ENCODE measurements around the gene ABLIM1.

The ABLIM1 gene

DNA sequence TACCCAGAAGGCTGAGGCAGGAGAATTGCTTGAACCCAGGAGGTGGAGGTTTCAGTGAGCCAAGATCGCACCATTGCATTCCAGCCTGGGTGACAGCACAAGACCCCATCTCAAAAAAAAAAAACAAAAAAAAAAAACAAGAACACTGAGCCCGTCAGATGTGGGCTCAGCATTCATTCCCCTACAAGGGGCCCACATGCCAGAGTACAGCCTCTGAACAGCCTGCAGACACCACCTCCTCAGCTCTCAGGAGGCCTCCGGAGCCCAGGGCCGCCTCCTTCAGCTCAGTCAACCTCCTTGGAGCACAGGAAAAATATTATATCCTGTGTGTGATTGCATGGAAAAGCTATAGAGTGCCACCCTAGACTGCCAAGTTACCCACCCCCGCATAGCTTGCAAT lies 112.3 kb downstream of the ABLIM1 start:
- DNase-seq (ENCODE audit: low spot score): no peak

DNA sequence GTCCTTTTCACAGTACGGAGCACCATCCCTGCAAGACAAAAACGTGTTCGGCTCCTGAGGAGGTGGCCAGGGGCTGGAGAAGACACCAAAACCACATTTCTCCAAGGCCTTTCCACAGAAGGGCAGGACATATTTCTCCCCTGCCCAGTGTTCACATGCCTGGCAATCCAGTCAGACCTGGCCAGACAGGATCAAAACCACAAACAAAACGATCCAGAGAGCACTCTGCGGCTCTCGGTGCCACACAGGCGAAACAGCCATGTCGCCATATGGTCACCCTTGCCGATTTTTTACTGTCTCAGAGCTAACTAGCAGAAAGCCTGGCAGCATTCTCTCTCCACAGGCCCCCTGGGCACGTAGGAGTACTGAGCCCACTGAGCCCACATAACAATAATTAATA lies 113.0 kb downstream of the ABLIM1 start:
- DNase-seq (ENCODE audit: low spot score): no peak

- no peak for DNase-seq (ENCODE audit: low spot score)
These were observed 113.9 kb downstream of the ABLIM1 start for GRCh38 chr10:114544045-114544659.

DNA sequence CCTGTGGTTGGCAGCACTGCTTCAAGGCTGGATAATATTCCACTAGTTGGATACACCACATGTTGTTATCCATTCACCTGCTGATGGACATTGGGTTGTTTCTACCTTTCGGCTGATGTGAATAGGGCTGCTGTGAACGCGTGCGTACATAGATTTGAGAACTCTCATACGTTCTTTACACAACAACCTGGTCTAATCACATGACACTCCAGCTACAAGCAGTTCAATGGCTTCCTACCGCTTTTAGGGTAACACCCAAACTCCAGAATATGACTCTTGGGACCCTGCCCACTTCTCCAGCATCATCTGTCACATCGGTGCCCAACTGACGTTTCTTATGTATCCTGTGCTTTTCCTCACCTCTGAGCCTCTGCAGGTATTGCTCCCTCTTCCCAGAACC lies 114.6 kb downstream of the ABLIM1 start:
- DNase-seq (ENCODE audit: low spot score): no peak

DNA sequence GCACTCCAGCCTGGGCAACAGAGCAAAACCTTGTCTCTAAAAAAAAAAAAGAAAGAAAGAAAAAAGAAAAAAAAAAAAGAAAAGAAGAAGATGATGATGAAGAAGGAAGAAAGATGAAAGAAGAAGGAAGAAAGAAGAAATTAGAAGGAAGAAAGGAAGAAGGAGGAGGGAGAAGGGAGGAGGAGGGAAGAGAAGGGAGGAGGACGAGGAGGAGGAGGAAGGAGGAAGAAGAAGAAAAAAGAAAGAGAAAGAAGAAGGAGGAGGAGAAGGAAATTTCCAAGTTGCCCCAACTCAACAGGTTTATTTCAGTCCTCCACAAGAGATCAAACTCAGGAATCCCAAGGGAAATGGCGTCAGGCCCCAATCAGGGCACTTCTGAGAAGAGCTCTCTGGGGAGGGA lies 115.7 kb downstream of the ABLIM1 start:
- DNase-seq (ENCODE audit: low spot score): no peak

- DNase-seq (ENCODE audit: low spot score): no peak
These were observed 116.3 kb downstream of the ABLIM1 start for GRCh38 chr10:114541797-114542160.

- peak; percentile 41 for DNase-seq (ENCODE audit: low spot score)
These were observed 116.8 kb downstream of the ABLIM1 start for GRCh38 chr10:114541081-114541796.

DNA sequence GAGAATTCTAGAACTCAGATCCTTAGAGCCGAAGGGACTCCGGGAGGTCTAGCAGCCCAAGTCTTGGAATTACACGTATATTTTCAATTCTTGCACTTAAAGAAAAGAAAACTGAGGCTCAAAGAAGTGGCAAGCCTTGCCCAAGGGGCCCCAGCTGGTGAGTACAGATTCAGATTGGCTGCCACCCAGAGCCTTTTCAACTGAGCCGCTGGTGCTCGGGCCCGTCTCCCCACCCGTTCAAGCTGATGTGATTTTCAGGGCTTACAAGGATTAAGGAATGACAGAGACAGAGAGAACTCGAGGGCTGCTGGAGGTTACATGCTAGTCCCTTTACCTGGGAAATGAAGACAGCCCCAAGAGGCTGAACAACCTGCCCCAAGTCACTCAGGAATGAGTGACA lies 117.8 kb downstream of the ABLIM1 start:
- no peak for DNase-seq (ENCODE audit: low spot score)

GRCh38 chr10:114539623-114540022 lies 118.5 kb downstream of the ABLIM1 start:
- no peak for DNase-seq (ENCODE audit: low spot score)

DNA sequence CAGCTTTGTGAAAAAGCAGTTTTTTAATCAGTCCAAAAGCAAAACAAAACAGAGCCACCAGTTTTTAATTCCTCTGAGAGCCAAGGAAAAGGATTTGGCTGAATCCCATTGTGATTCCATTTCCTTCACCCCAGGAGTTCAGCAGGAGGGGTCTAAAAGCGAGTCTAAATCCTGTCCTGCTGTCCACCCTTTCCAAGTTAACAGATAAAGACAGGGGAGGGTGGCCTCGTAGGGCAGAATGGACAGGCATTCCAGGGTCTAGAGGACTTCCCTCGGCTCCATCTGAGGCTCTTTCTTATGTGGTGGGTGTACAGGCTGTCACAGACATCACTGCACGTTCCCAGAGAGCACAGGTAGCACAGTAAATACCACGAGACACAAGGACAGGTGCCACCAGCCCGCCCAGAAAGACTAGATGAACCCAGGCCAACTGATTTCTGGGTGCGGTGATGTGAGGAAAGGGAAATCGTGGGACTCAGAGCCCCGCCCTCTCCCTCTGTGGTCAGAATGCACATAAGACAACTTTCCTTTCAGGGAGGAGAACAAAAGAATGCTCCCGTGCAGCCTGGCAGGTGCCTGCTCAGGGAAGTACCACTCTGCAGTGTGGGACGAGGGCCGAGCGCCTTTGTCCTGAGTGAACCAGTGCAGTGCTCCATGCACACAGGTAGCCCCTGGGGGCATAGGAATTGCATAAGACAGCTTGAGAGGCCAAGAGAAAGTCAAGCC lies 119.7 kb downstream of the ABLIM1 start:
- DNase-seq (ENCODE audit: low spot score): no peak

- no peak for DNase-seq (ENCODE audit: low spot score)
These were observed 120.3 kb downstream of the ABLIM1 start for GRCh38 chr10:114537736-114538135.

DNA sequence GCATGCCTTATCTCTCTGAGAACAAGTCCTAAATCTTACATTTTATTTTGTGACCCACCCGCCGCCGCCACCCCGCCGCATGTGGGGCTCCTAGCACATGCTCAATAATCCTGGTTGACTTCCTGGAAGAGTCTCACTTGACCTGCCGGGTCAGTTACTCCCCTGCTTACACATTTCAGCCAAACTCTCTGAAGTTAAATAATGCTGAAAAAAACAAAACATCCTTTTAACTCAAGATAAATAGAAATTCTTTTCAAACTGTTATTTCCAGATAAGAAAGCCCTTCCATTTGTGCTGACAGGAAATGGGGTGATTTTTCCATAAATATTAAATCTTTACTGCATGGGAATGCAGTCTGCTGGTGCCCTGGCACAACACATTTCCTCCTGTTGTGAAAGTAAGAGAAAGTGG lies 123.5 kb downstream of the ABLIM1 start:
- DNase-seq (ENCODE audit: low spot score): no peak

GRCh38 chr10:114532226-114532625 lies 125.8 kb downstream of the ABLIM1 start:
- DNase-seq (ENCODE audit: low spot score): no peak

- peak; percentile 92 for DNase-seq (ENCODE audit: low spot score)
These were observed 131.4 kb downstream of the ABLIM1 start for GRCh38 chr10:114526504-114527238.

DNA sequence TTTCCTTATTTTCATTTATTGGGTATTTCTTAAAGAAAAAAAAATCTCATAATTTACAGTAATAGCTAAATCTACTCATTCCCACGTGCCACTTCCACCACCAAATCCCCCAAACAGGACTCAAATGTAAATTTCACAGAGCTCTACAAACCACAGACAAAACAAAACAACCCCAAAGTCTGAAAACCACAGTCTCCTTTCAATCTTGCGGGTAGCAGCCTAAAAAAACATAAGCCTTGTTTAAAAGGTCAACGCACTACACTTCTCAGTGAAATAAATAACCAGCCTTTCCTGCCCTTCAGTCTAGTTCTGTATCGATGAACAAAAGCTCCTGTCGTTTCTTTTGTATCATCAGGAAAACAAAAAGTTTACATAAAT lies 132.0 kb downstream of the ABLIM1 start:
- no peak for DNase-seq (ENCODE audit: low spot score)

GRCh38 chr10:114525368-114525949 lies 132.6 kb downstream of the ABLIM1 start:
- peak; percentile 65 for DNase-seq (ENCODE audit: low spot score)

DNA sequence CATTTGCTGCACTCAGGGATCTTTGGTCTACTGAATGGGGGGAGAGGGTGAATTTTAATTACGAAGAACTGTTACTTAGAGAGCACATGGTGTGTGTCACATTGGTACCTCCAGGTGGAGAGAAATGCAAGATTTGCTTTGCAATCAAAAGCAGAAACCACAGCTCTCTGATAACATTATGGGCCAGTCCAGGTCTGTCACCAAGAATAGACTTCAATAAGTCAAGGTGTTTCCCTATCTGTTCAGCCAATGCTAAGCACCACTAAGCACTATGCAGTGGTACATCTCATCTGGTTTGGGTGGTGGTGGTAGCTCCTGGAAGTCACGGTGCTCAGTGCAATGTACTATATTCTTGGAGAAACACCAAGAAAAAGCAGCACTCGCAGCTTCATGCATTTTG lies 134.2 kb downstream of the ABLIM1 start:
- no peak for DNase-seq (ENCODE audit: low spot score)

DNA sequence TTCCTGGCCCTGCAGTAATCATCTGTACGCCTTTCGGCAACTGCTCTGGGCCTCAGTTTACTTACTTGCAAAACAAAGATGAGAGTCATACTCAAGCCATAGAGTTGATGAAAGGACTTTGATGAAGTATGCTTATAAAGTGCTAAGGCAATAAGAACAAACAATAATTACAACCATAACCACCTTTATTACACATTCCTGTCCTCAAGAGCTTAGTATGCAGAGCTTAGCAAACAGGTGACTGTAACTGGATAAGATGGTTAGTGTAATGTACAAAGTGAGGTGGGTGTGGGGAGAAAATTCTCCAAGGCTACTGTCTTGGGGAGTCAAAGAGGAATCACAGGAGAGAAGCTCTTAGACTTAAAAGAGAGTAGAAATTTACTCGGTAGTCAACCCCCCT lies 136.8 kb downstream of the ABLIM1 start:
- no peak for DNase-seq (ENCODE audit: low spot score)

DNA sequence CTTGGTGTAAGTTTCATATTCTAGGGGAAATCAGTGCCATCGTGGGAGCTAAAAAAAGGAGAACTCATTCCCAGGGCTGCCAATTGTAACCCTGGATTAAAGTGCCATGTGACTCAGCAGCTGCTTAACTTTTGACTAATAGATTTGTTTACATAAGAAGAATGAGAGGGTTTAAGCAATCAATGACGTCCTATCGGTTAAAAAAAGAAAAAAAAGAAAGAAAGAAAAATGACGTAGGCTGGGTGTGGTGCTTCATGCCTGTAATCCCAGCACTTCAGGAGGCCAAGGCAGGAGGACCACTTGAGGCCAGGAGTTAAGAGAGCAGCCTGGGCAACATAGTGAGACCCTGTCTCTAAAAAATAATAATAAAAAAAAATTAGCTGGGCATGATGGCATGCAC lies 137.6 kb downstream of the ABLIM1 start:
- peak; percentile 84 for DNase-seq (ENCODE audit: low spot score)

- no peak for DNase-seq (ENCODE audit: low spot score)
These were observed 138.2 kb downstream of the ABLIM1 start for GRCh38 chr10:114519756-114520293.

DNA sequence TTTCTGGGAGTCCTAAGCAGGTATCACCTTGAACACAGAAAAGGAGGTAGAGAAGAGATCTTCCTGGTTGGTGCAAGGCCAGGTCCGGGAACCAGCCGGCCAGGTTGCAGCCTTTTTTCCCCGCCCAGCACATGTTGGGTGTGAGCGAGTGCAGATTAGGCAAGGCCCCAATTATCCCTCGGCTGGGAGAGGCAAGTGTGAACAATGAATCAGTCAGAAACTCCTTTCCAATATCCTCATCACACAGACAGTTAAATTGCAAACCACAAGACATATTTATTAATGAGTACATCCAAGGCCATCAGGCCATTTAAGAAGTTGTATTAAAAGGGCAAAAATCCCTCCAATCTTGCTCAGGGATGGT lies 138.8 kb downstream of the ABLIM1 start:
- DNase-seq (ENCODE audit: low spot score): no peak
